Muscle of arm (tissue), 12 donors: ENCODE results near the gene HES2. TPM values are rescaled to one million over a fixed set of nuclear protein-coding genes. Genes with fewer than 3 reads are reported as not detected.
"Not testable (repeated sequence)": the region's sequence is repeated elsewhere in the genome, so short reads cannot be mapped to it uniquely, and the experiment has no call there.

Experiments
- DNase-seq: peaks from one replicate; pipeline ENCODE4 v3.0.0-alpha.2; 2013
- polyA plus RNA-seq, 12 donors: library from polyadenylated mRNA; unstranded; fragments of 120-200 nt; gene quantifications; one replicate each; pipeline ENCODE4 v1.2.1, GENCODE V29; 2013; ENCODE audit not compliant: insufficient read length in 12 of 12

Gene HES2
- polyA plus RNA-seq, 12 donors: 0.08 to 5.2 (median 0.17) TPM; not detected in 5

GRCh38 chr1:6418668-6419396 lies 887 bp downstream of the HES2 start:
- no peak for DNase-seq

- DNase-seq: no peak
These were observed 1.6 kb downstream of the HES2 start for GRCh38 chr1:6417961-6418667.

GRCh38 chr1:6416906-6417305 lies 2.8 kb downstream of the HES2 start:
- no peak for DNase-seq

GRCh38 chr1:6416295-6416656 lies 3.4 kb downstream of the HES2 start:
- DNase-seq: no peak

DNA sequence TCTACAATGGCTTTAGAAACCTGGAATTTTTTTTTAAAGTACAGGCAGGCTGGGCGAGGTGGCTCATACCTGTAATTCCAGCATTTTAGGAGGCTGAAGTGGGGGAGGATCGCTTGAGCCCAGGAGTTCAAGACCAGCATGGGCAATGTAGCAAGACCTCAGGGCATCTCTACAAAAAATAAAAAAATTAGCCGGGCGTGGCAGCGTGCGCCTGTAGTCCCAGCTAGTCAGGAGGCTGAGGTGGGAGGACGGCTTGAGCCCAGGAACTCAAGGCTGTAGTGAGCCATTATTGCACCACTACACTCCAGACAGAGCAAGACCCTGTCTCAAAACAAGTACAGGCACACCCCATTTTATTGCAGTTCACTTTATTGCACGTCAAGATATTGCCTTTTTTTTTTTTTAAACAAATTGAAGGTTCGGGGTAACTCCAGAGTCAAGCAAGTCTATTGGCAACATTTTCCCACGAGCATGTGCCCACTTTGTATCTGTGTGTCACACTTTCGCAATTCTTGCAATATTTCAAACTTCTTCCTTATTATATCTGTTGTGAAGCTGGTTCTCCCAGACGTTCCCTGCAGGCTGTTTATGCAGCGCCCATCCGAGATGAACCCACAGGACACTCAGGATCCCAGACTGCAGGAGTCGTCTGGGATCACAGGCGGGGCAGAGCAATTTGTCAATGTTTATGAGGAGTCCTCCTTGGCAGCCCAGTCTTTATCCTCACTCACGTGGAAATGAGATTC lies 4.7 kb downstream of the HES2 start:
- no peak for DNase-seq

DNA sequence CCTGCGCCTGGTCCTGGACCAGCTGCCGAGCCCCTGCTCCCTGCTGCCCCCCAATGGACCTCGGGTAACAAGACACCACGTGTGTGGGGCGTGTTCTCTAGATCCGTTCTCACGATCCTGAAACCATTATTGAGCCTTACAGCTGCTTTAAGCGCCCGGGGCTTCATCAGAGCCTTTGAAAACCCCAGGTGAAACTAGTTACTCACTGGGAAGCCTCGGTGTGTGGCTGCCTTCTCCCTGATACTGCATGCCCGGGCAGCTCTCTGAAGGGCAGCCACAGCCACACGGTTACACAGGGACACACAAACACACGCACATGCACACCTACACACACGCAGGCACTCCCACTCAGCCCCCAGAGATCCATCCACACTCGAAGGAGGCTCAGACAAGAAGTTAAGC lies 5.3 kb downstream of the HES2 start:
- no peak for DNase-seq

DNA sequence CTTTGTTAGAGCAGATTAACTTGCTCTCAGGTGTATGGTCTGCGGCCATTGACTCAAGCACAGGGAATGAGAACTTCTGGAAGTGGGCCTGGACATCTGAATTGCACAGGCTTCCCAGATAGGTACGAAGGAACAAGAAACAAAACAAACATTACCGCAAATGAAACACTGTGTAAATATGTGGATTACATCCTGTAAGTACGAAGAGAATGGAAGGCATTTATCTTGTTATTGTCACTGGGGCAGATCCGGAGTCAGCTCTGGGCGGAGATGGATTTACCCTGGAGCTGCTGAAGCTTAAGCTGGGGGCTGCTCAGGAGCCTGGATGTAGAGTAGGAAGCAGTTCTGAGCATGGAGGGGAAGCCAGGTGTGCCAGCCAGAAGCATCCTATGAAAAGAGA lies 6.8 kb downstream of the HES2 start:
- DNase-seq: no peak

GRCh38 chr1:6410248-6410893 lies 9.3 kb downstream of the HES2 start:
- DNase-seq: no peak

- no peak for DNase-seq
These were observed 10.0 kb downstream of the HES2 start for GRCh38 chr1:6409733-6410132.

DNA sequence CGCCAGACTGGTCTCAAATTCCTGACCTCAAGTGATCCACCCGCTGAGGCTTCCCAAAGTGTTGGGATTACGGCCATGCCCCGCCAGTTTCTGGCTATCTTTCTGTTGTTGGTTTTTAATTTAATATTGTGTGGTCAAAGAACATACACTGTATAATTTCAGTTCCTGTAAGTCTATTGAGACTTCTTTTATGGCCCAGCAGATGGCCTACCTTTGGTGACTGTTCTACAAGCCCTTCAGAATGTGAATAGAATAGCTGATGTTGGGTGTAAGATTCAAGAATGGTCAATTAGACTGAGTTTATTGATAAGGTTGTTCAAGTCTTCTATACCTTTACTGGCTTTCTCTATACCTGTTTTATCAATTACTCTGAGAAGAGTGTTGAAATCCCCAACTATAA lies 10.7 kb downstream of the HES2 start:
- DNase-seq: no peak

- DNase-seq: no peak
These were observed 11.7 kb downstream of the HES2 start for GRCh38 chr1:6408023-6408422.

- DNase-seq: no peak
These were observed 18.0 kb downstream of the HES2 start for GRCh38 chr1:6401673-6402072.

DNA sequence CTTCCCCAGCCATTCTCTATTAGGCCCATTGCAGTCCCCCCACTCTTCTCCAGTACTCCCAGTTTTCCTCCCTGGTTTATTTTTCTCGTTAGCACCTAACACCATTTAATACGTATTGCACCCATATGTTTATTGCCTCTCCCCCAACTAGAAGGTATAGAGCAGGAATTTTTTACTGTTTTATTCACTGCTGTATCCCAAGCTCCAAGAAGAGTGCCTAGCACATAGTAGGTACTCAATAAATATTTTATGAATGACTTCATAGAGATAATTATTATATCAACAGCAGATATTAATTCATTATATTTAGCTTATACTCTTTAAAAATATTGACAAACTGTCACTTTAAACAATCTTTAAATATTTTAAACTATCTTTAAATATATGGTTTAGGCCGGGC lies 20.4 kb downstream of the HES2 start:
- DNase-seq: no peak

DNA sequence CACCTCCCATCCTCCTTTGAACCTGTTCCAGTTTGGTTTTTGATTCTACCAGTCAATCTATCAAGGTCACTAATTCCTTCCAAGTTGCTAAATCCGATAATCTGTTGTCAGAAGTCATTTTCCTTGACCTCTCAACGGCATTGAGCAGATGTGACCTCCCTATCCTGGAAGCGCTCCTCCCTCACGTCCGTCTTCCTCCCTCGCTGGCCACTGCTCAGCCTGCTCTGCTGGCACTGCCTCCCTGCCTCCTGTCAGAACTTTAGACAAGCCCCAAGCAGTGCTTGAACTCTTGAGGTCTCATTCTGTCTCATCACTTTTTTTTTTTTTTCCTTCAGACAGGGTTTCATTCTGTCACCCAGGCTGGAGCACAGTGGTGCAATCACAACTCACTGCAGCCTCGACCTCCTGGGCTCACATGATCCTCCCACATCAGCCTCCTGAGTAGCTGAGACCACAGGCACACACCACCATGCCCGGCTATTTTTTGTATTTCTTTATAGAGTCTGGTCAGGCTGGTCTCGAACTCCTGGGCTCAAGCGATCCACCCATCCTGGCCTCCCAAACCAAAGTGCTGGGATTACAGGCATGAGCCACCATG lies 21.8 kb downstream of the HES2 start:
- no peak for DNase-seq

DNA sequence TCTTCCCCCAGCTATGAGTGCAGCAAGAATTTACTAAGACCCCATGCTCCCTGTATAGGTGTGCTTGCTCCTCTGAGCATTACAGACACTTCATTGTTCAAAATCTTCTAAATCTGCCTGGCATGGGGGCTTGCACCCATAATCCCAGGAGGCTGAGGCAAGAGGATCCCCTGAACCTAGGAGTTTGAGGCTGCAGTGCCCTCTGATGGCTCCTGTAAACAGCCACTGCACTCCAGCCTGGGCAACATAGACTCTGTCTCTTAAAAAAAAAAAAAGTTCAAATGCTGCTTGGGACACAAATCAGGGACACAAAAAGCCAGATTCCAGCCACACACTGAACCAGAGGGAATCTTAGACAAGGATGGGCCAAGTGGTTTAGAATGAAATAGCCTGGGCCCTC lies 22.7 kb downstream of the HES2 start:
- no peak for DNase-seq

DNA sequence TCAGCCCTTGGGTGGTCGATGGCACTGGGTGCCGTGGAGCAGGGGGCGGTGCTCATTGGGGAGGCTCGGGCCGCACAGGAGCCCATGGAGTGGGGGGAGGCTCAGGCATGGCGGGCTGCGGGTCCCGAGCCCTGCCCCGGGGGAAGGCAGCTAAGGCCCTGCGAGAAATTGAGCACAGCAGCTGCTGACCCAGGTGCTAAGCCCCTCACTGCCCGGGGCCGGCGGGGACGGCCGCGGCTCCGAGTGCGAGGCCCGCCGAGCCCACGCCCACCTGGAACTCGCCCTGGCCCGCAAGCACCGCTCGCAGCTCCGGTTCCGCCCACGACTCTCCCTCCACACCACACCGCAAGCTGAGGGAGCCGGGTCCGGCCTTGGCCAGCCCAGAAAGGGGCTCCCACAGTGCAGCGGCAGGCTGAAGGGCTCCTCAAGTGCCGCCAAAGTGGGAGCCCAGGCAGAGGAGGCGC lies 23.9 kb downstream of the HES2 start:
- not testable (repeated sequence) for DNase-seq

DNA sequence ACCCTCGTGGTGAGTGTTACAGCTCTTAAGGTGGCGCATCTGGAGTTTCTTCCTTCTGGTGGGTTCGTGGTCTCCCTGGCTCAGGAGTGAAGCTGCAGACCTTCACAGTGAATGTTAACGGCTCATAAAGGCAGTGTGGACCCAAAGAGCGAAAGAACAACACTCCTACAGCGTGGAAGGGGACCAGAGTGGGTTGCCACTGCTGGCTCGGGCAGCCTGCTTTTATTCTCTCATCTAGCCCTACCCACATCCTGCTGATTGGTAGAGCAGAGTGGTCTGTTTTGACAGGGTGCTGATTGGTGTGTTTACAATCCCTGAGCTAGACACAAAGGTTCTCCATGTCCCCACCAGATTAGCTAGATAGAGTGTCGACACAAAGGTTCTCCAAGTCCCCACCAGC lies 24.6 kb downstream of the HES2 start:
- not testable (repeated sequence) for DNase-seq

DNA sequence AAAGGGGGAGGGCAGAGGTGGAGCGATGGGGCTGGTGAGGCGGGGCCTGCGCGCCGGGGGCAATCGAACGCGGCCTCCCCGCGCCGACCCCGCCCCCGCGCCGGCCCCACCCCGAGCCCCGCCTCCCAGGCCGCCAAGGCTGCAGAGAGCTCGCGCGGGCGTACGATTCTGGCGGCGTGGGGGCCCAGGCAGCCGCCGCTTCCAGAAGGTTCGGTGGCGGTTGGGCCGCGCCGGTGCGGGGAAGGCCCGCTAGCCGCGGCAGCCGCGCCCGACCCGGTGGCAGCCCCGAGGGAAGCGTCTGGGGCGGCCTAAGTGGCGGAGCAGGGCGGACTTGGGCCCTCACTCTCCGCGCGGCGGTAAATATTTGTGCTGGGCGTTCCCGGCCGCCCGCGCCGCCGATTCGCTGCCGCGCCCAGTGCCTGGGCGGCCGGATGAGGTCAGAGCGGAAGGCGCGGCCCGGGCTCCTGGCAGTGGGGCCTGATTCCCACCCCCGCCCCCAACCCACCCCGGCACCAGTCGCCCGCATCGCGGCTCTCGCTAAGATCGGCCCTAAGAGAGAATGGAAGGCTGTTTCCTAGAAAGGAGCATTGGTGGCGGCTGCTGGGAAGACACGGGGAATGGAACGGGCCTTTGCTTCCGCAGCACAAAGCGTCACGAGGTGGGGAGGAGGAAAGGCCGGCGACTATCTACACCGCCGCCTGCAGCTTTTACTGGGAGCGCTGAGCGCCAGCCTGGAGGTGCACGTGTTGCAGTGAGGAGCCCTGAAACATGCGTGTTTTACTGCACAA lies 26.1 kb downstream of the HES2 start, which contains the start of gene ACOT7:
TSS of gene ACOT7 (minus strand) at position 368 of the 788 bp plus-strand sequence. CDS start 368 bp downstream, outside the sequence.
- peak; percentile 85 for DNase-seq

DNA sequence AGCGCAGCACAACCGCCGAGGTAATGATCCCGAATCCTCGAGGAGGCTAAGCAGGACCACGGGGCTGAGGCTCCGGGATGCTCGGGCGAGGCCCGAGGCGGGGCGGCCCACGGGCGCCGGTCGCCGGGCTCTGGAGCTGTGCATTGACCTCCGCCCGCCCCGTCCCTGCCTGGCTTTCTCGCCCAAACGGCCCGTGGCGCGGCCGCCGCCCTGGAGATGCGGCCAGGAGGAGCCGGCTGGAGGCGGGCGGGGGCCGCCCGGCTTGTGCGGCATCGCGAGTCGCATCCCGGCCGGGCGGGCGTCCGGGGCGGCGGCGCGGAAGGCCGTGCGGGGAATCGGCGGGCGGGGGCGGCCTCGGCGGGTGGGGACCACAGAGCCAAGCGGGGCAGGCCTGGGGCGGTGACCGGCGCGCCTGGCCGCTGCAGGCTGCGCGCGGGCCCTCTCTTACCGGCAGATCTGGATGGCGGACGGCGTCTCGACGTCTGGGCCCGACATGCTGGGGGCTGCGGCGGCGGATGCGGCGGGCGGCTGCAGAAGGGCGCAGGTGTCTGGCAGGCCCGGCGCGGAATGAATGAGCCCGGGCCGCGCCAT lies 26.8 kb downstream of the HES2 start:
- DNase-seq: no peak
